DOHH2 (cell line): ENCODE data around the gene ATG10.

Experiments
- H3F3A ChIP-seq: fragments of 200-600 bp; sonication (generic), shearing (Covaris generic); 2 replicates; pipeline ENCODE4 v1.6.0; 2016; ENCODE audit warnings: antibody characterized with exemption, mild to moderate bottlenecking; ENCODE audit not compliant: control insufficient read depth, insufficient read depth
- H3K27ac ChIP-seq: fragments of 200-600 bp; sonication (generic); 2 replicates; pipeline ENCODE4 v1.5.1; 2014; ENCODE audit warnings: low read depth, mild to moderate bottlenecking, low read length, moderate library complexity
- H3K27me3 ChIP-seq: fragments of 200-600 bp; sonication (generic); 2 replicates; pipeline ENCODE4 v1.6.1; 2014; ENCODE audit warnings: mild to moderate bottlenecking, low read length, mixed read lengths; ENCODE audit not compliant: control insufficient read depth
- H3K36me3 ChIP-seq: fragments of 200-600 bp; sonication (generic); 2 replicates; pipeline ENCODE4 v1.6.1; 2014; ENCODE audit warnings: mild to moderate bottlenecking, low read length, moderate library complexity, mixed read lengths; ENCODE audit not compliant: control insufficient read depth
- H3K4me1 ChIP-seq: fragments of 200-600 bp; sonication (generic); 2 replicates; pipeline ENCODE4 v1.6.1; 2014; ENCODE audit warnings: mild to moderate bottlenecking, low read length, mixed read lengths; ENCODE audit not compliant: control insufficient read depth
- H3K4me2 ChIP-seq: fragments of 200-600 bp; sonication (generic); 2 replicates; pipeline ENCODE4 v1.6.0; 2014; ENCODE audit warnings: mild to moderate bottlenecking, low read length, moderate library complexity
- H3K4me3 ChIP-seq: fragments of 200-600 bp; sonication (generic); 2 replicates; pipeline ENCODE4 v1.5.1; 2014; ENCODE audit warnings: mild to moderate bottlenecking, low read length, mixed read lengths
- H3K79me2 ChIP-seq: fragments of 200-600 bp; sonication (generic); 2 replicates; pipeline ENCODE4 v1.6.1; 2014; ENCODE audit warnings: mild to moderate bottlenecking, low read length, mixed read lengths; ENCODE audit not compliant: control insufficient read depth
- H3K9me2 ChIP-seq: fragments of 200-600 bp; sonication (generic); replicated peaks from 2 replicates; pipeline ENCODE4 v1.6.1; 2014; ENCODE audit warnings: mild to moderate bottlenecking, low read length, mixed read lengths; ENCODE audit not compliant: control insufficient read depth
- H3K9me3 ChIP-seq: fragments of 200-600 bp; sonication (generic); 2 replicates; pipeline ENCODE4 v1.6.1; 2014; ENCODE audit warnings: antibody characterized with exemption, low read length, mixed read lengths; ENCODE audit not compliant: control insufficient read depth, insufficient read depth
- H4K20me1 ChIP-seq: fragments of 200-600 bp; sonication (generic); 2 replicates; pipeline ENCODE4 v1.6.0; 2014; ENCODE audit warnings: low read depth, mild to moderate bottlenecking, antibody characterized with exemption, low read length, moderate library complexity; ENCODE audit not compliant: control insufficient read depth, insufficient read depth
- EZH2phosphoT487 ChIP-seq: fragments of 200-600 bp; sonication (generic); IDR thresholded peaks from 2 replicates; pipeline ENCODE4 v1.6.1; 2017; ENCODE audit warnings: borderline replicate concordance, mild to moderate bottlenecking, antibody characterized with exemption, low read length, moderate library complexity, mixed read lengths
- TF ChIP-seq, protein P1 (sequence below): fragments of 200-600 bp; sonication (generic); IDR thresholded peaks from one replicate; pipeline ENCODE4 v1.5.1; 2014; ENCODE audit warnings: antibody characterized with exemption, mild to moderate bottlenecking, low read depth, low read length; ENCODE audit not compliant: poor library complexity, severe bottlenecking

Gene ATG10

DNA sequence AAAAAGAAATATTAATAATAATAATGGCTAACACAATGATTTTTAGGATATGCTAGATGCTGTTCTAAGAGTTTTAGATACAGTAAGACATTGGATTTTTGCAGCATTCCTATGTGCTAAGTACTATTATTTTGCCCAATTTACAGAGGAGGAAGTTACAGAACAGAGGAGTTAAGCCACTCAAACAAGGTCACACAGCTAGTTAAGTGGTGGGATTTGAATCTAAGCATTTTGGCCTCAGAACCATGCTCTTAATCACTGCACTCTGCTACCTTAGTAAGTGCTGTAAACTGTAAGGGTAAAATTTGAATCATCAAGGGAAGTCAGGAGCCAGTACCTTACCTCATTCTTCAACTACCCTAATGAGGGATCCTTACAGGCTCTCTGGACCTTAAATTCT lies 280.9 kb downstream of the ATG10 start:
- Histone ChIP-seq H4K20me1 (no peaks in the 10 kb centered on the region), H3K79me2 (no peaks in the 10 kb centered on the region), H3K9me3 (no peaks in the 10 kb centered on the region), H3K36me3 (no peaks in the 10 kb centered on the region), H3K4me1 (no peaks in the 10 kb centered on the region), H3K27me3 (no peaks in the 10 kb centered on the region), H3K4me3 (no peak overlapping the region), H3K27ac (no peak overlapping the region), H3K9me2 (no peaks in the 10 kb centered on the region), H3F3A (no peaks in the 10 kb centered on the region), H3K4me2 (no peak overlapping the region)
- TF ChIP-seq, protein P1, sequence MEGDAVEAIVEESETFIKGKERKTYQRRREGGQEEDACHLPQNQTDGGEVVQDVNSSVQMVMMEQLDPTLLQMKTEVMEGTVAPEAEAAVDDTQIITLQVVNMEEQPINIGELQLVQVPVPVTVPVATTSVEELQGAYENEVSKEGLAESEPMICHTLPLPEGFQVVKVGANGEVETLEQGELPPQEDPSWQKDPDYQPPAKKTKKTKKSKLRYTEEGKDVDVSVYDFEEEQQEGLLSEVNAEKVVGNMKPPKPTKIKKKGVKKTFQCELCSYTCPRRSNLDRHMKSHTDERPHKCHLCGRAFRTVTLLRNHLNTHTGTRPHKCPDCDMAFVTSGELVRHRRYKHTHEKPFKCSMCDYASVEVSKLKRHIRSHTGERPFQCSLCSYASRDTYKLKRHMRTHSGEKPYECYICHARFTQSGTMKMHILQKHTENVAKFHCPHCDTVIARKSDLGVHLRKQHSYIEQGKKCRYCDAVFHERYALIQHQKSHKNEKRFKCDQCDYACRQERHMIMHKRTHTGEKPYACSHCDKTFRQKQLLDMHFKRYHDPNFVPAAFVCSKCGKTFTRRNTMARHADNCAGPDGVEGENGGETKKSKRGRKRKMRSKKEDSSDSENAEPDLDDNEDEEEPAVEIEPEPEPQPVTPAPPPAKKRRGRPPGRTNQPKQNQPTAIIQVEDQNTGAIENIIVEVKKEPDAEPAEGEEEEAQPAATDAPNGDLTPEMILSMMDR: no peak
- no peak for TF ChIP-seq EZH2phosphoT487

DNA sequence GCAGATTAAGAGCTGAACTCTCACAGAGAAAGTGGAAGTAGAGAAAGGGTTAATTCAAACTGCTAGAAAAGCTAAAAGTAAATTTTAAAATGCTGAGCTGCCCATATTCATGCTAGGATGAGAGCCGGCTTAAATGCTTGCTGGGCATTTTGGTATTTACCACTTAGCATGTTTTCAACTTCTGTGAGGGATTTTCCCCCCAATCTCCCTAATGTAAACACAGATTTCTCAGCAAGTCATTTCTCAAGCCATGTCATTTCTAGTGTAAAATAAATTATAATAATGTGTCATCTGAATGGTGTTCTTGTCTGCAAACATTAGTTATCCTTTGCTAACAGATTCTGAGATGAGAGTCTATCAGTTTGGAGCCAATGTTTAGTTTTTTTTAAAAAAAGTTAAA lies 284.0 kb downstream of the ATG10 start:
- H3F3A ChIP-seq: no peaks in the 10 kb centered on the region; the same call in 1 of the 2 replicates
- H3K4me2 ChIP-seq: no peak overlapping the region

DNA sequence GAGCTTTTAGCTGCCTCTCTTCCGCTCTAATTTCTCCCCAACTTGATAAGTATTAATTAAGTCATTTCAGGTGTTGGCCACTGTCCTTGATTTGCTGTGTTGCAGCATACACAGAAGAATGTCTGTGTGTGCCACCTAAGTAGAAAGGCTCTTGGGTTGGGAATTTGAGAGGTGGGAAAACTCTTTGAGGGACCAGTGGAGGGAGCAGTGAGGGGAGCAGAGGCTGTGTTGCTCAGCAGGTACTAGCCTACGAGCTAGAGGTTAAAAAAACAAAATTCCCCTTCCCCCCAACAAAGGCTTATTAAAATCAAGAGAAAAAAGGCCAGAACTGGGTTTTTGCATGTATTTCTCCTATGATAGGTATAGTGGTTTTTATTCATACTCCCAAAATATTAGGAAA lies 285.4 kb downstream of the ATG10 start:
- H3K36me3 ChIP-seq: no peaks in the 10 kb centered on the region
- no peaks in the 10 kb centered on the region for H3K9me2 ChIP-seq
- H3K4me2 ChIP-seq: no peak overlapping the region
- H3K27me3 ChIP-seq: no peaks in the 10 kb centered on the region
- H3K9me3 ChIP-seq: no peaks in the 10 kb centered on the region
- no peaks in the 10 kb centered on the region; the same call in 1 of the 2 replicates for H3F3A ChIP-seq
- H3K4me3 ChIP-seq: no peak overlapping the region
- H4K20me1 ChIP-seq: no peaks in the 10 kb centered on the region
- H3K79me2 ChIP-seq: no peaks in the 10 kb centered on the region
- H3K4me1 ChIP-seq: no peaks in the 10 kb centered on the region
- H3K27ac ChIP-seq: no peak overlapping the region
- TF ChIP-seq, protein P1: no peak
- TF ChIP-seq EZH2phosphoT487: no peak

More for the DNA sequence above, 284.0 kb downstream of the ATG10 start:
- Histone ChIP-seq H4K20me1 (no peaks in the 10 kb centered on the region), H3K4me1 (no peaks in the 10 kb centered on the region), H3K9me3 (no peaks in the 10 kb centered on the region), H3K36me3 (no peaks in the 10 kb centered on the region), H3K79me2 (no peaks in the 10 kb centered on the region), H3K27ac (no peak overlapping the region), H3K27me3 (no peaks in the 10 kb centered on the region), H3K4me3 (no peak overlapping the region), H3K9me2 (no peaks in the 10 kb centered on the region)
- TF ChIP-seq, protein P1: no peak
- no peak for TF ChIP-seq EZH2phosphoT487
